Dermis lymphatic vessel endothelial cell (primary cell): ENCODE results near the gene VAMP8. TPM values are rescaled to one million over a fixed set of nuclear protein-coding genes. Genes with fewer than 3 reads are reported as not detected.

Experiments
- total RNA-seq: library from RNA; depleted of rRNA; stranded (reverse); fragments of >200 nt; gene quantifications from 2 replicates; pipeline ENCODE4 v1.2.1, GENCODE V29; 2014

Gene VAMP8
- total RNA-seq, result 1.7 and 8.8 TPM in 2 replicates

GRCh38 chr2:85577386-85578242 lies at the start of gene VAMP8:
Gene VAMP8, plus strand, starts transcription at chr2:85577586. Its CDS starts 61 bp downstream, at chr2:85577647.

GRCh38 chr2:85538507-85539360 lies 38.7 kb upstream of the VAMP8 start, which contains the start of gene MAT2A:
Gene MAT2A, plus strand, starts transcription at chr2:85539168. Its CDS starts 120 bp downstream, at chr2:85539288.

GRCh38 chr2:85561280-85562212 lies 15.8 kb upstream of the VAMP8 start, which contains the start of gene GGCX:
Gene GGCX, minus strand, starts transcription at chr2:85561493. Its CDS starts 65 bp downstream, at chr2:85561428.

GRCh38 chr2:85584354-85584856 lies 7.0 kb downstream of the VAMP8 start, which contains the start of gene VAMP5:
Gene VAMP5, plus strand, starts transcription at chr2:85584431. Its CDS starts 60 bp downstream, at chr2:85584491.

GRCh38 chr2:85595301-85596025 lies 18.1 kb downstream of the VAMP8 start, which contains the start of gene RNF181:
Gene RNF181, plus strand, starts transcription at chr2:85595745. Its CDS starts 19 bp downstream, at chr2:85595764.

GRCh38 chr2:85602476-85603234 lies 25.3 kb downstream of the VAMP8 start, which contains the start of gene TMEM150A:
Gene TMEM150A, minus strand, starts transcription at chr2:85602698. Its CDS starts 750 bp downstream, at chr2:85601948.

GRCh38 chr2:85611705-85612587 lies 34.6 kb downstream of the VAMP8 start, which contains the start of gene C2orf68:
Gene C2orf68, minus strand, starts transcription at chr2:85612066. Its CDS starts 82 bp downstream, at chr2:85611984.

Other genes with a start within 250 kb of the VAMP8 start
- 61.5 and 71.8 TPM in 2 replicates for gene TGOLN2, start 249.6 kb upstream of the VAMP8 start, total RNA-seq
- 59.1 and 68.5 TPM in 2 replicates for gene RETSAT, start 223.1 kb upstream of the VAMP8 start, total RNA-seq
- gene ELMOD3, start 222.8 kb upstream of the VAMP8 start, total RNA-seq, result 8.1 and 8.2 TPM in 2 replicates
- 30.9 and 39.5 TPM in 2 replicates for gene CAPG, start 167.2 kb upstream of the VAMP8 start, total RNA-seq
- gene SH2D6, start 158.9 kb upstream of the VAMP8 start, total RNA-seq, result 0.11 TPM in 1 of 2 replicates, not detected in the other
- 75.9 and 119 TPM in 2 replicates for gene MAT2A, start 38.4 kb upstream of the VAMP8 start, total RNA-seq
- gene GGCX, start 16.1 kb upstream of the VAMP8 start, total RNA-seq, result 30.2 and 33.7 TPM in 2 replicates
- 89.0 and 119 TPM in 2 replicates for gene VAMP5, start 6.8 kb downstream of the VAMP8 start, total RNA-seq
- 200 and 267 TPM in 2 replicates for gene RNF181, start 18.2 kb downstream of the VAMP8 start, total RNA-seq
- gene TMEM150A, start 25.1 kb downstream of the VAMP8 start, total RNA-seq, result 10.1 and 10.8 TPM in 2 replicates
- 24.4 and 27.5 TPM in 2 replicates for gene C2orf68, start 34.5 kb downstream of the VAMP8 start, total RNA-seq
- 31.8 and 35.0 TPM in 2 replicates for gene USP39, start 38.6 kb downstream of the VAMP8 start, total RNA-seq
- not detected in 2 replicates for gene SFTPB, start 90.6 kb downstream of the VAMP8 start, total RNA-seq
- gene GNLY, start 116.8 kb downstream of the VAMP8 start, total RNA-seq, result not detected in 2 replicates
- 16.5 and 36.4 TPM in 2 replicates for gene ATOH8, start 176.4 kb downstream of the VAMP8 start, total RNA-seq